Mammary epithelial cell (primary cell): Measurements from ENCODE around the gene A2M.

Source experiments
- CTCF ChIP-seq, 2 donors: IDR thresholded peaks in 1 of 2; conservative IDR thresholded peaks in 1 of 2; 2 replicates each; pipeline ENCODE4 v1.5.1; 2011 to 2012; ENCODE audit warnings: inconsistent platforms in 2 of 2, low read length in 2 of 2, mild to moderate bottlenecking in 2 of 2, control low read depth in 1 of 2, low read depth in 1 of 2; ENCODE audit not compliant: insufficient read depth in 1 of 2; ENCODE audit errors: extremely low read depth in 1 of 2
- EZH2 ChIP-seq: IDR thresholded peaks from 2 replicates; pipeline ENCODE4 v1.6.1; 2012; ENCODE audit warnings: low read length, inconsistent platforms, borderline replicate concordance

GRCh38 chr12:9033265-9033887 lies 82.3 kb downstream of the A2M start:
- no peak for TF ChIP-seq CTCF (conservative IDR thresholded peaks at IDR 0.05 in 1 of 2, IDR thresholded peaks at IDR 0.05 in 1 of 2; ENCODE audit: extremely low read depth in 1 of 2, insufficient read depth in 1 of 2, low read depth in 1 of 2, low read length in 2 of 2)
- no peak for TF ChIP-seq EZH2
